ENCODE measurements around the gene SPC24.

SPC24 gene

DNA sequence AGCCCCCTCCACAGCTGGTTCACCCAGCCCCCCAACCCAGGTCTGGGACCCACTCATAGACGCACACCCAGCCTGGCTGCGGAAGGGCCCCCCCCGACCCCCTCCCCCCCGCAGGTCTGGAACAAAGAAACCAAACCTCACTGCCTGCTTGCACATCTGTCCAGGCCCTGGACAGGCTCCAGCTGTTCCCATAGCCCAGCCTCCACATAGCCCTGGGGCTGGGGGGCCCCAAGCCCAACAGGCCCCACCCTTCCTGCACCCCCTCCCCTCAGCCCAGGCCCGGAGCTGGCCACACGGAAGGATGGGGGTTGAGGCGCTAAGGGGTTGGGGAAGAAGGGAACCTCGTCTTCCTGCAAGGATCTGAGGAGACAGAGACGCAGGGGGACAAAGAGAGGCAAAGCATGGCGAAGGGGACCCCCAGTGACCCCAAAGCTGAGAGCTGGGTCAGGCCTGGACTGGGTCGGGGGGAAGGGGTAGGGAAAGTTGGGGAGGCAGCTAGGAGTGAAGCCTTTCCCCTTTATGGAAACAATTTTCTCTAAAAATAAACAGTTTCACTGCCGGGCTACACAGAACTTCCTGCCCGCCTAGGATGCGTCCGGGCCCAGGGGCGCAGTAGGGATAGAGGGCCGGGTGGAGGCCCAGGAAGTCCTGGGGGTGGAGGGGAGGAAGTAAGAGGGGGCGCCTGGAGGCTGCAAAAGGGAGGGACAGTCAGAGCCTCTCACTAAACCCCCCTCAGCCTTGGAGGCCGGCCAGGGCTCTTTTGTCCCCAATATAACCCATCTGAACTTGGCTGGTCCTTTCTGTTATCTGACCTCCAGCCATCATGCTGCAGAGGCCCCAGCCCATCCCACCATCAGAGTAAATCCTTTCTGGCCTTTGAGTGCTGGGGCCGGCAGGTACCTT, 39.3 kb upstream of the SPC24 start:
- no peak overlapping the region for H3K4me3 ChIP-seq (replicated peaks; ENCODE audit: insufficient read depth, low read length)
- DNase-seq (ENCODE audit: low read depth in 1 of 2, low spot score in 1 of 2): no peak
- H3K27ac ChIP-seq (replicated peaks): no peak overlapping the region
- TF ChIP-seq GABPA (IDR thresholded peaks at IDR 0.05; ENCODE audit: low read depth): 0 out of 2 replicates have a peak, but pooled peaks have one; percentile 39
- TF ChIP-seq, protein P1, sequence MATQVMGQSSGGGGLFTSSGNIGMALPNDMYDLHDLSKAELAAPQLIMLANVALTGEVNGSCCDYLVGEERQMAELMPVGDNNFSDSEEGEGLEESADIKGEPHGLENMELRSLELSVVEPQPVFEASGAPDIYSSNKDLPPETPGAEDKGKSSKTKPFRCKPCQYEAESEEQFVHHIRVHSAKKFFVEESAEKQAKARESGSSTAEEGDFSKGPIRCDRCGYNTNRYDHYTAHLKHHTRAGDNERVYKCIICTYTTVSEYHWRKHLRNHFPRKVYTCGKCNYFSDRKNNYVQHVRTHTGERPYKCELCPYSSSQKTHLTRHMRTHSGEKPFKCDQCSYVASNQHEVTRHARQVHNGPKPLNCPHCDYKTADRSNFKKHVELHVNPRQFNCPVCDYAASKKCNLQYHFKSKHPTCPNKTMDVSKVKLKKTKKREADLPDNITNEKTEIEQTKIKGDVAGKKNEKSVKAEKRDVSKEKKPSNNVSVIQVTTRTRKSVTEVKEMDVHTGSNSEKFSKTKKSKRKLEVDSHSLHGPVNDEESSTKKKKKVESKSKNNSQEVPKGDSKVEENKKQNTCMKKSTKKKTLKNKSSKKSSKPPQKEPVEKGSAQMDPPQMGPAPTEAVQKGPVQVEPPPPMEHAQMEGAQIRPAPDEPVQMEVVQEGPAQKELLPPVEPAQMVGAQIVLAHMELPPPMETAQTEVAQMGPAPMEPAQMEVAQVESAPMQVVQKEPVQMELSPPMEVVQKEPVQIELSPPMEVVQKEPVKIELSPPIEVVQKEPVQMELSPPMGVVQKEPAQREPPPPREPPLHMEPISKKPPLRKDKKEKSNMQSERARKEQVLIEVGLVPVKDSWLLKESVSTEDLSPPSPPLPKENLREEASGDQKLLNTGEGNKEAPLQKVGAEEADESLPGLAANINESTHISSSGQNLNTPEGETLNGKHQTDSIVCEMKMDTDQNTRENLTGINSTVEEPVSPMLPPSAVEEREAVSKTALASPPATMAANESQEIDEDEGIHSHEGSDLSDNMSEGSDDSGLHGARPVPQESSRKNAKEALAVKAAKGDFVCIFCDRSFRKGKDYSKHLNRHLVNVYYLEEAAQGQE (IDR thresholded peaks at IDR 0.05; ENCODE audit: insufficient replicate concordance, low read depth): no peak
- TF ChIP-seq SPI1 (IDR thresholded peaks at IDR 0.05; ENCODE audit: borderline replicate concordance, low read depth): no peak
- TF ChIP-seq, protein P2, sequence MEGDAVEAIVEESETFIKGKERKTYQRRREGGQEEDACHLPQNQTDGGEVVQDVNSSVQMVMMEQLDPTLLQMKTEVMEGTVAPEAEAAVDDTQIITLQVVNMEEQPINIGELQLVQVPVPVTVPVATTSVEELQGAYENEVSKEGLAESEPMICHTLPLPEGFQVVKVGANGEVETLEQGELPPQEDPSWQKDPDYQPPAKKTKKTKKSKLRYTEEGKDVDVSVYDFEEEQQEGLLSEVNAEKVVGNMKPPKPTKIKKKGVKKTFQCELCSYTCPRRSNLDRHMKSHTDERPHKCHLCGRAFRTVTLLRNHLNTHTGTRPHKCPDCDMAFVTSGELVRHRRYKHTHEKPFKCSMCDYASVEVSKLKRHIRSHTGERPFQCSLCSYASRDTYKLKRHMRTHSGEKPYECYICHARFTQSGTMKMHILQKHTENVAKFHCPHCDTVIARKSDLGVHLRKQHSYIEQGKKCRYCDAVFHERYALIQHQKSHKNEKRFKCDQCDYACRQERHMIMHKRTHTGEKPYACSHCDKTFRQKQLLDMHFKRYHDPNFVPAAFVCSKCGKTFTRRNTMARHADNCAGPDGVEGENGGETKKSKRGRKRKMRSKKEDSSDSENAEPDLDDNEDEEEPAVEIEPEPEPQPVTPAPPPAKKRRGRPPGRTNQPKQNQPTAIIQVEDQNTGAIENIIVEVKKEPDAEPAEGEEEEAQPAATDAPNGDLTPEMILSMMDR (IDR thresholded peaks at IDR 0.05; ENCODE audit: insufficient read depth, low read length): no peak
- no peak for TF ChIP-seq POLR2AphosphoS5 (IDR thresholded peaks at IDR 0.05; ENCODE audit: low read depth)
- peaks cover 7% of the 10 kb centered on the region for H3K27me3 ChIP-seq (ENCODE audit: insufficient read depth, poor library complexity, severe bottlenecking)

DNA sequence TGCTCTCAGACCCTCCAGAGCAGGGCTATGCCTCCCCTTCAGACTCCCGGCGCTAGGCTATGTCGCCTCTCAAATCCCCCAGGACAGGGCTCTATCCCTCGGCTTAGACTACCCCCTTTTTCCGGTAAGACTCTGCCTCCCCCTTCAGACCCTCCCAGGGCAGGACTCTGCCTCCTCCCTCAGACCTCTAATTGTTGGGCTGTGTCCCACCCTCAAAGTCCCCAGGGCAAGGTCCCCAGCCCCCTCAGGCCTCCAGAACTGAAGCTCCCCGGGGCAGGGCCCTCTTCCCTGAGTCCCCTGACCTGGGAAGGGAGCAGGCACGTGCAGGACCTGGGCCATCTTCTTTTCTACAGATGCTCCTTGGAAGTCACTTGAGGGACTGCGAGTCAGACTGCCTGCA, 38.6 kb upstream of the SPC24 start:
- no peak for DNase-seq (ENCODE audit: low read depth in 1 of 2, low spot score in 1 of 2)
- Histone ChIP-seq H3K4me3 (replicated peaks; ENCODE audit: insufficient read depth, low read length) (no peak overlapping the region), H3K27ac (replicated peaks) (no peak overlapping the region), H3K27me3 (ENCODE audit: insufficient read depth, poor library complexity, severe bottlenecking) (peaks cover 7% of the 10 kb centered on the region)
- TF ChIP-seq GABPA (IDR thresholded peaks at IDR 0.05; ENCODE audit: low read depth) (no peak), SPI1 (IDR thresholded peaks at IDR 0.05; ENCODE audit: borderline replicate concordance, low read depth) (no peak), POLR2AphosphoS5 (IDR thresholded peaks at IDR 0.05; ENCODE audit: low read depth) (no peak)
- TF ChIP-seq, protein P1 (IDR thresholded peaks at IDR 0.05; ENCODE audit: insufficient replicate concordance, low read depth): no peak
- TF ChIP-seq, protein P2 (IDR thresholded peaks at IDR 0.05; ENCODE audit: insufficient read depth, low read length): no peak

DNA sequence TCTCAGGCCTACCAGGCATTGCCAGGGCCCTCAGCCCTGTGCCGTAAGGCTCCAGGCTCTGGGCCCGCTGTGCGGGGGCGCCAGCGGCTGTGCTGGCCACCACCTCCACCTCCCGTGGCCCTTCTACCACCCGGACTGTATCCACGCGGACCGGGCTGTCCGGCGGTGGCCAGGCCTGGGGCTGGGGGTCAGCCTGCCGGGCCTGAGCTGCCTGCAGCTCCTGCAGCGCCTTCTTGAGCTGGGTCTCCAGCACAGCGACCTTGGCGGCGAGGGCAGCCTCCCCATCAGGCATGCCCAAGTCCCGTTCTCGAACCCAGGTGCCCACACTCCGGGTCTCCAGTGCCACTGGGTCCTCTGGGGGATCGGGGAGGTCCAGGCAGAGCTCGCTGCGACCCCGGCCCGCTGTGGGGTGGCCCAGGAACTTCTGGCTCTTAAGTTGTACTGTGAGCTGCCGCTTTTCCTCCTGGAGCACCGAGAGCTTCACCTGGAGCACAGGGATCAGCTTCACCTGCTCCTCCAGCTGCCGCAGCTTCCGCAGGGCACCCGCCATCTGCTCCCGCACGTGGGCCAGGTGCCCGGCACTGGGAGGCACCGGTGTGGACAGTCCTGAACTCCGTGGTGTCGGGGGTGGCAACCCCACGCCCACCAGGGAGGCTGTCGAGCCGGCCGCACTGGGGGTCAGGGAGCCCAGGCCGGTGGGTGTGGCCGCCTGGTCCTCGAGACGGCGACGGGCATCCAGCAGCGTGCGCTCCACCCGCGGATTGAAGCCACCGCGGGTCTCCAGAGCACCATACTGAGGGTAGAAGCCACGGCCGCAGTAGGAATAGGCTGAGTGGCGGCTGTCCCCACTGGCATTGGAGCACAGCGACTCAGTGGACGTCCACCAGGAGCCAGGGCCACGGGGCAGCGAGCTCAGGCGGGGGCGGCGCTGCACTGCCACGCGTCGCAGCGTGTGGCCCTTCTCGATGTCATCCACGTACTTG, 37.7 kb upstream of the SPC24 start:
- peaks cover 7% of the 10 kb centered on the region for H3K27me3 ChIP-seq (ENCODE audit: insufficient read depth, poor library complexity, severe bottlenecking)
- no peak overlapping the region for H3K27ac ChIP-seq (replicated peaks)
- H3K4me3 ChIP-seq (replicated peaks; ENCODE audit: insufficient read depth, low read length): no peak overlapping the region
- DNase-seq (ENCODE audit: low read depth in 1 of 2, low spot score in 1 of 2): no peak
- TF ChIP-seq, protein P1 (IDR thresholded peaks at IDR 0.05; ENCODE audit: insufficient replicate concordance, low read depth): no peak
- TF ChIP-seq SPI1 (IDR thresholded peaks at IDR 0.05; ENCODE audit: borderline replicate concordance, low read depth): no peak
- TF ChIP-seq POLR2AphosphoS5 (IDR thresholded peaks at IDR 0.05; ENCODE audit: low read depth): no peak

Data from HL-60 (cell line).